NK-92 (cell line): ENCODE results near the gene SORBS2.

Experiments used
- DNase-seq: peaks from one replicate; lab custom pipeline; 2025; ENCODE audit not compliant: unreplicated experiment; lab: John Stamatoyannopoulos, UW

The SORBS2 gene

DNA sequence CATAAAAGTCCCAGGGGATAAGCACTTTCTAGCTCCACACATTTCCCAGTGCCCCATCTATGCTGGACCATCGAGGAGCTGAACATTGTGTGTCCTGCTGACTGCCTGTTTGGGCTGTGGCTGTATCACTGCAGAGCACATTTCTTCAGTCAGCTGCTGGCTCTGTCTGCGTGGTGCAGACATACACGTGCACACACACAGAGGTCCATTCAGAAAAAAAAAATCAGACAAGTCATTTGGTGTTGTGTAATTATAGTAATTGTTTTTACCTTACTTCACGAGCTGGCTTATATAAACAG, 275.6 kb downstream of the SORBS2 start:
- no peak for DNase-seq

GRCh38 chr4:185535612-185536410, 276.2 kb downstream of the SORBS2 start:
- DNase-seq = no peak
